NT2/D1 (cell line): Measurements from ENCODE around the gene NRXN3.

Source experiments
- YY1 ChIP-seq: IDR thresholded peaks from 2 replicates; pipeline ENCODE4 v1.6.1; 2011; ENCODE audit not compliant: insufficient read length, insufficient read depth
- ZNF274 ChIP-seq: IDR thresholded peaks from 2 replicates; pipeline ENCODE4 v1.6.1; 2011; ENCODE audit warnings: mild to moderate bottlenecking, low read depth, low read length

DNA sequence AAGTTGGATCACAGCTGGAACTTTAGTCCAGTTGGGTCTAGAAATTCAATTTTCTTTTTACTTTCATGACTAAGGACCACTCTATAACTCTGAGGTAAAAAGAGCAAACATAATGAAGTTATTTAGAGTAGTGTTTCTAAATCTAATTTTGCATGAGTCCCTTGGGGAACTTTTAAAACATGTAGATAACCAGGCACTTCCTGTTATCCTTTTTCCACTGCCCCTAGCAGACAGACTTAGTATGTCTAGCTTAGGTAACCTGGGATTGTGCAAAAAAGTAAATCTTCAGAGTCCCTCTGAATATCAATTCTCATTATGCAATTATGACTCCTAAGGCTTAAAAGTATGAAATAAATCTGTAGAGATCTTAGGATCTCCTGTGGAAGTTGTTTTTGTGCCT, 1669.9 kb downstream of the NRXN3 start:
- no peak for TF ChIP-seq ZNF274
- no peak for TF ChIP-seq YY1
